Bronchial epithelial cell (primary cell): ENCODE results near the gene ADCY1. TPM values are rescaled to one million over a fixed set of nuclear protein-coding genes. Genes with fewer than 3 reads are reported as not detected.

Source experiments
- DNase-seq: peaks from one replicate; pipeline ENCODE4 v3.0.0-alpha.2; 2010; ENCODE audit warnings: low read depth
- FAIRE-seq: peaks from 2 replicates; lab custom pipeline; 2011; peaks lifted over from hg19 to GRCh38; lab: Jason Lieb, UNC
- H3K27me3 ChIP-seq: 2 replicates; pipeline ENCODE4 v1.5.1; 2011; ENCODE audit warnings: low read length; ENCODE audit not compliant: control insufficient read depth, insufficient read depth
- H3K36me3 ChIP-seq: 2 replicates; pipeline ENCODE4 v1.5.1; 2011; ENCODE audit warnings: low read length; ENCODE audit not compliant: control insufficient read depth, insufficient read depth
- H3K4me3 ChIP-seq: 2 replicates; pipeline ENCODE4 v1.5.1; 2011; ENCODE audit warnings: mild to moderate bottlenecking, low read depth, low read length, control low read depth
- total RNA-seq: library from RNA; depleted of rRNA; stranded (reverse); fragments of >200 nt; gene quantifications from 2 replicates; pipeline ENCODE4 v1.2.1, GENCODE V29; 2014
- TF ChIP-seq, protein P1 (sequence below): IDR thresholded peaks from 2 replicates; pipeline ENCODE4 v1.5.1; 2011; ENCODE audit warnings: mild to moderate bottlenecking, moderate library complexity, low read length, control low read depth, inconsistent platforms; ENCODE audit not compliant: insufficient read depth, severe bottlenecking

ADCY1 gene
- total RNA-seq, 1 donor from 2014 or later = 0.79 TPM

DNA sequence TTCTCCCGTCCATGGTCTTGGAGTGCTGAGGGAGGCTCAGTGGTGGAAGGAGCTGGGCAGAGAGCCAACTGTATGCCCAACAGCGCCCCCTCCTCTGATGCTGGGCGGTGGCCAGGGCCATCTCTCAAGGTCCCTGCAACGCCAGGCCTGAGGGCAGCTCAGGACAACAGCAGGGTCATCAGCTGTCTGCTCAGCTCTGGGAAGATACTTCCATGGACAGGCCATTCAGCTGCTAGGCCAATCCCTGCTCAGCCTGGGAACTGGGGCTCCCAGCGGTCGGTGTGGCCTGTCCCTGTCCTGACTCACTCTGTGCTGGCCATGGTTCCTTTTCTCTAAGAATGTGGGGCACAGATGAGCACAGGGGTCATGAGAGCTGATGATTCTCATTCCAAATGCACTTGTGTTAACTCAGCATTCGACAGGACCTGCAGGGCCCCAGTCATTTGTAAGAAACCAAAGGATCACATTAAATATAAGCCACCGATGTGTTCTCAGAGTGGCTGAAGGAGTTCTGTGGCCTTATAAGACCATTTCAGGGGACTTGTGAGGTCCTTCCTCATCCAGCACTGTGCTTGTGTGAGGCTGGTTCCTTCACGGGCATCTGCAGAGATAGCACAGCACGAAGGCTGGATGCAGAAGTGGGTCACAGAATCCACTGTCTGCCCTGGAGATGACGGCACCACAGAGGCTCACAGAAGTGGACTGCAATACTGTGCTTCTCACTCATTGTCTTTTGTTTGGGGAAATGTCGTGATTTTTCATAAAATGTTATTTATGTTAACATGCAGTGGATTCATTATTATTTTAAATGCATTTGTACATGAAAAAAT lies 73.0 kb downstream of the ADCY1 start:
- Histone ChIP-seq H3K36me3 (no peaks in the 10 kb centered on the region), H3K27me3 (no peaks in the 10 kb centered on the region), H3K4me3 (no peak overlapping the region)
- TF ChIP-seq, protein P1, sequence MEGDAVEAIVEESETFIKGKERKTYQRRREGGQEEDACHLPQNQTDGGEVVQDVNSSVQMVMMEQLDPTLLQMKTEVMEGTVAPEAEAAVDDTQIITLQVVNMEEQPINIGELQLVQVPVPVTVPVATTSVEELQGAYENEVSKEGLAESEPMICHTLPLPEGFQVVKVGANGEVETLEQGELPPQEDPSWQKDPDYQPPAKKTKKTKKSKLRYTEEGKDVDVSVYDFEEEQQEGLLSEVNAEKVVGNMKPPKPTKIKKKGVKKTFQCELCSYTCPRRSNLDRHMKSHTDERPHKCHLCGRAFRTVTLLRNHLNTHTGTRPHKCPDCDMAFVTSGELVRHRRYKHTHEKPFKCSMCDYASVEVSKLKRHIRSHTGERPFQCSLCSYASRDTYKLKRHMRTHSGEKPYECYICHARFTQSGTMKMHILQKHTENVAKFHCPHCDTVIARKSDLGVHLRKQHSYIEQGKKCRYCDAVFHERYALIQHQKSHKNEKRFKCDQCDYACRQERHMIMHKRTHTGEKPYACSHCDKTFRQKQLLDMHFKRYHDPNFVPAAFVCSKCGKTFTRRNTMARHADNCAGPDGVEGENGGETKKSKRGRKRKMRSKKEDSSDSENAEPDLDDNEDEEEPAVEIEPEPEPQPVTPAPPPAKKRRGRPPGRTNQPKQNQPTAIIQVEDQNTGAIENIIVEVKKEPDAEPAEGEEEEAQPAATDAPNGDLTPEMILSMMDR = no peak
- DNase-seq (no peak), FAIRE-seq (no peak)

GRCh38 chr7:45647967-45648670 lies 74.0 kb downstream of the ADCY1 start:
- TF ChIP-seq, protein P1 = no peak
- no peaks in the 10 kb centered on the region for H3K27me3 ChIP-seq

DNA sequence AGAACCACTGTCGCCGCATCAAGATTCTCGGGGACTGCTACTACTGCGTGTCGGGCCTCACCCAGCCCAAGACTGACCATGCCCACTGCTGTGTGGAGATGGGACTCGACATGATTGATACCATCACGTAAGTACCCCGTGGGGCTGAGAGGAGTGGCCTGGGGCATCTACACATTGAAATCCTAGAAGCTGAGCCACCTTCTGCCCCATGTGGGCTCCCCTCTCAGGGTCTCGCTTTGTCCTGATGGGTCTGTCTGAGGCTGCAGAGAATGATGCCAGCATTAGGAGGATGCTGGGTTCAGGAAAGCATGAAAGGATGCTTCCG lies 74.5 kb downstream of the ADCY1 start:
- no peak overlapping the region for H3K4me3 ChIP-seq
- no peaks in the 10 kb centered on the region for H3K27me3 ChIP-seq
- FAIRE-seq (no peak), DNase-seq (no peak)
- TF ChIP-seq, protein P1 = no peak
- no peaks in the 10 kb centered on the region for H3K36me3 ChIP-seq

More at GRCh38 chr7:45647967-45648670, 74.0 kb downstream of the ADCY1 start:
- FAIRE-seq (no peak), DNase-seq (no peak)
- H3K4me3 ChIP-seq = no peak overlapping the region
- H3K36me3 ChIP-seq = no peaks in the 10 kb centered on the region

GRCh38 chr7:45649560-45650346 lies 75.6 kb downstream of the ADCY1 start:
- H3K36me3 ChIP-seq = no peaks in the 10 kb centered on the region
- DNase-seq = no peak
- H3K4me3 ChIP-seq = no peak overlapping the region
- no peak for FAIRE-seq
- TF ChIP-seq, protein P1 = no peak
- no peaks in the 10 kb centered on the region for H3K27me3 ChIP-seq

DNA sequence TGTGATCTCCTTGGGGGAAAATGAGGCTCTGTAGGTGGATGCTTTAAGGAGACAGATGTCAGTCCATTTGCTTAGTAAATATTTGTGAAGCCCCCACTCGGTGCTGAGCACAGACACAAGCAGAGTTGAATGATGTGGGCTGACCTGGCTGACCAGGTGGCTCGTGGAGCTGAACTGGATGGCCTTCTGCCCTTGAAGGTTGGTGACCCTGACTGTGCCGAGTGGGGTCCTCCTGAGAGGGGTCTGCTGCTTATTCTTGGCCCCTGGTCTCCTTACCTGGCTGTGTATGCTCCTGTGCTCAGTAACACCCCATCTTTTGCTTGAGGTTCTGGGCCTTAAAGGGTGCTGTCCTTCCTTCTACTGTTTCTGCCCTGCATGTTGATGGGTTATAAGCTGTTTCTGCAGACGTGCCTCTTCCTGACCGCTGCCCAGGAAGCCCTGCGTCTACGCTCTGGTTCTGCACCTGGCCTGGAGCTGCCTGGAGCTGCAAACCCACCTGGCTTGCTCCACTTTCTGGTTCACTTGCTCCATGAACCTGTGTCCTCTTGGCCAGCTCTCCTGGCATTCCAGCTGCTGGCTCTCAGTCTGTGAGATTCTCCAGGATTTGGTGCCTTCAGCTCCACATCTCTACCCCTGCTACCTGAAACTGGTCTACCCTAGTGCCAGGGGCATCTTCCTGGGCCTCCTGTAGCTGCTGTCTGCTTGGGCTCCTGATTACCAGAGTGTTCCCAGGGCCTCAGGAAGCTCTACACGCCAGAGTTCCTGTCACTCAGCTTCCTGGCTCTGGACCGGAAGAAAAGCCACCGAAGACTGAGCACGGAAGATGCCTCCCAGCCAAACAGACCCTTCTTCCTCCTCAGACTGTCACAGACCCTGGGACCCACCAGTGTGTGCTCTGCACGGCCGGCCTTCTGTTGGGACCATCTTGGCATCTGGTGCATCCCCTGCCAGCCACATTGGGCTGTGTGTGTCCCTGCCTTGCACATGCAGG lies 76.5 kb downstream of the ADCY1 start:
- TF ChIP-seq, protein P1 = no peak
- peak; percentile 75 for FAIRE-seq

More for the DNA sequence above, 76.5 kb downstream of the ADCY1 start:
- no peak for DNase-seq
- H3K27me3 ChIP-seq = no peaks in the 10 kb centered on the region
- H3K4me3 ChIP-seq = no peak overlapping the region
- no peaks in the 10 kb centered on the region for H3K36me3 ChIP-seq
